Activated naive CD4-positive, alpha-beta T cell (primary cell): ENCODE data around the gene MGRN1.
A peak's percentile ranks its signal among the peaks of the same experiment; 100 is the strongest.

ENCODE experiments used
- DNase-seq, 4 experiments: peaks; one replicate each; lab custom pipeline; 2025; lab: John Stamatoyannopoulos, UW

The MGRN1 gene

DNA sequence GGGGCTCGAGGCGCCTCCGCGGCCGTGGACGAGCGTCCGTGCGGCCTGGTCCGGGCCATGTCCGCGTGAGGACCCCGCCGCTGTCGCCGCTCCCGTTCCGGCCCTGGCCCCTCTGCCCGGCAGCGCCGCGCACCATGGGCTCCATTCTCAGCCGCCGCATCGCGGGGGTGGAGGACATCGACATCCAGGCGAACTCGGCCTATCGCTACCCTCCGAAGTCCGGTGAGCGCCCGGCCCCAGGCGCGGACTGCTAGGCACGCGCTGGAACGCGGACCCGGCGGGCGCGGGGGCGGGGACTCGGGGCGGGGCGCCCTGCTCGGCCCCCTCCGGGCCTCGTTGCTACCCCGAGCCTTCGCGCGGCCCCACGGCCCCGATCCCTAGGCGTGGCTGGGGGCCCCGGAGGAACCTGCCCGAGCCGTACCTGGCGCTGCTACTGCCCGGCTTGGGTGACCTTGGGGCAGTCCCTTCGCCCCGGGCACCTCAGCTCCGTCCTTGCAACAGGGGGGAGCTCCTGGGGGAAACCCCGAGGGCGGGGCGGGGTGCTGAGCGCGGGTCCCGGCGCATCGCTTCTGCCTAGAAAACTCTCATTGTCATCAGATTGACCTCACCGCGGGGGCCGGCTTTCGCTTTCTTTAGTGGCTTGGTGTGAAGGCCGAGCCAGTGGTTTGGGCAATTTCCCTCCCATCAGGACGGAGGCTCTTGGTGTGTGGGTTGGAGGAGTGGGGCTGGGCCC lies 367 bp downstream of the MGRN1 start:
- DNase-seq, result peak in 3 of 4 experiments; percentile 22 to 38 (median 29)

DNA sequence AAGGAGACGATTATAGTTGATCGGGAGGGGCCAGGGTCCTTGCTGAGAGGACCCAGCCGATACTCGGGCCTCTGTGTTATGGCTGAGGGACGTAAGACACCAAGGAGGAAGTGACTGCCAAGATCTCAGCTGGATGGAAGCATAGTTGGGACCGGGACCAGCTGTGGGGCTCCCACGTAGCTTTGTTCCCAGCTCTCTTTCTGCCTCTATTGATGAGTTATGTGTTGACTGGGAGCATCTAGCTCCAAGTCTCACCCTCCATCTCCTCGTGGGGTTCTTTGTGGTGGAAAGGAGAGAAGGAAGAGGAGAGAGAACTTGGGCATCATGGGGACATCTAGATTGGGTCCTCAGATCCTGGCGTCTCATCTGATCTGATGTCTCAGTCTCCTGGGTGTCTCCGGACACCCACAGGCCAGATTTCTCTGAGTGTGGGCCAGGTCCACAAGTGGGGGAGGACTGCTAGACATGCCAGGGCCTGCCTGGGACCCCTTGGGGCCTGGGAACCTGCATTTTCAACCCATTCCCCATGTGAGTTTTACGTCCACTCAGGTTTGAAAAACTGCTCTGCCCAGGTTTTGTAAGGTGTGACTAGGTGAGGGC lies 1.0 kb downstream of the MGRN1 start:
- no peak for DNase-seq

- DNase-seq, result no peak
Observed at GRCh38 chr16:4626396-4626795, 1.8 kb downstream of the MGRN1 start.

DNA sequence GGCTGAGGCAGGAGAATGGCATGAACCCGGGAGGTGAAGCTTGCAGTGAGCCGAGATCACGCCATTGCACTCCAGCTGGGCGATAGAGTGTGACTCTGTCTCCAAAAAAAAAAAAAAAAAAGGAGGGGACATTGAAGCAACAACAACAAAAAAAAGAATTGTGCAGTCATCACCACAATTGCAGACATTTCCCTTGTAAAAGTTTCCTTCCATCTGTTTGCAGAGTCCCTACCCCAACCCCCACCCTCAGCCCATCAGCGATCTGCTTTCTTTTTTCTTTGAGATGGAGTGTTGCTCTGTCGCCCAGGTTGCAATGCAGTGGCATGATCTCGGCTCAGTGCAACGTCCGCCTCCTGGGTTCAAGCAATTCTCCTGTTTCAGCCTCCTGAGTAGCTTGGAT lies 3.7 kb downstream of the MGRN1 start:
- no peak for DNase-seq

GRCh38 chr16:4631444-4631843 lies 6.8 kb downstream of the MGRN1 start:
- no peak for DNase-seq

DNA sequence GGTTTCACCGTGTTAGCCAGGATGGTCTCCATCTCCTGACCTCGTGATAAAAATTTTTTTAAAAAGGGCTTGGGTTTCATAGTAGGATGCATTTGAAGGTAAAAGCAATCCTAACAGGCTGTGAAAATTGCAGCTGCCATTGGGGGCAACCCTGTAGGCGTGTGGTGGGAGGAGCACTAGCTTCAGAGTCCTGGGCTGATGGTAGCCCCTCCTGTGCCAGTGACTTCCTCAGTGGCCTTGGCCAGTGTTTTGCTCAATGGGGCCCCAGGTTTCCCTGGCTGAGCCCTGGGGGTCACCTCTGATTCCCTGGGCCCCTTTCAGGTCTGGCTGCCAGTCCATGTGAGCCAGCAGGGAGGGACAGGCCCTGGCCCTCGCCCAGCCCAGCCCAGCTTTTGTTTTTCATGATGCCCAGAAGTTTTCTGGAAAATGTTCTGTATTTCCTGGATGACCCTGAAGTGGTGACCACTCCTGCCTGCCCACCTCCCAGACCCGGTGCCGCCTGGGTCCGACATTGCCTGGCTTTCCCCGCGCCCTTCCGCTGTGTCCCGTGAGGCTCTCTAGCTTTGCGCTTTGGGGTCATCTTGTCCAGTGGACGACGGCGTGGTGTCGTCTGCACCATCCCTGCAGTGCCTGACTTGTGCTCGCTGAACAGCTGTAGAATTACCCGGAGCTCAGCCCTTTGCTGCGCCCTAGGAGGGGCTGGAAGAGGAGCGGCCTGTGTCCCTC lies 9.4 kb downstream of the MGRN1 start:
- no peak for DNase-seq

GRCh38 chr16:4634768-4635167 lies 10.1 kb downstream of the MGRN1 start:
- DNase-seq, result no peak

- DNase-seq, result no peak
Observed at GRCh38 chr16:4636196-4636595, 11.6 kb downstream of the MGRN1 start.

GRCh38 chr16:4637501-4638166 lies 13.0 kb downstream of the MGRN1 start:
- DNase-seq, result no peak

DNA sequence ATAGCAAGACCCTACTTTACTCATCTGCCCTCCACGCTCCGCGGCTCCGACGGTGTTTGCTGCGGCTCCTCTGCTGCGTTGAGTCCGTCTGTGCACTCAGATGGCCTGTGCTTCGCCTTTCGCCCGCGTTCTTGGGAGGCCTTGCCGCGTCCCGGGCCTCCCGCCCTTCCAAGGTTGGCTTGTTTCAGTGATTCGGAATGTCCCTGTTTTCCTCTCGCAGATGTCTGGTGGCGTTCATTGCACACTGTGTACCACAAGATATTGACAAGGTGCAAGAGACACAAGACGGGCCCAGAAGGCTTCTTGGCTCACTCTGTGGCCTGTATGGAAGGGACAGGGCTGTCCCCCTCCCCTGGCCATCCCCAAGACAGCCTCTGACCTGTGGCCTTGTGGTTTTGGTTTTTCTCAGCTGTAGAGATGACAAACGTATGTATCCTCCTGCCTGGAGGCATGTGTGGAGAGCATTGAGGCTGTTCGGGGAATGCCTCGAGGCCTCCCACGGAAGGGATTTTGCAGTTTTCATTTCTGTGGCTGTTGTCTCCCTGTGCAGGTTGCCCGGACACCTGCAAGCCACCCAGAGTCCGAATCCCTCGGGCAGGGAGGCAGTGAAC lies 15.4 kb downstream of the MGRN1 start:
- no peak for DNase-seq

DNA sequence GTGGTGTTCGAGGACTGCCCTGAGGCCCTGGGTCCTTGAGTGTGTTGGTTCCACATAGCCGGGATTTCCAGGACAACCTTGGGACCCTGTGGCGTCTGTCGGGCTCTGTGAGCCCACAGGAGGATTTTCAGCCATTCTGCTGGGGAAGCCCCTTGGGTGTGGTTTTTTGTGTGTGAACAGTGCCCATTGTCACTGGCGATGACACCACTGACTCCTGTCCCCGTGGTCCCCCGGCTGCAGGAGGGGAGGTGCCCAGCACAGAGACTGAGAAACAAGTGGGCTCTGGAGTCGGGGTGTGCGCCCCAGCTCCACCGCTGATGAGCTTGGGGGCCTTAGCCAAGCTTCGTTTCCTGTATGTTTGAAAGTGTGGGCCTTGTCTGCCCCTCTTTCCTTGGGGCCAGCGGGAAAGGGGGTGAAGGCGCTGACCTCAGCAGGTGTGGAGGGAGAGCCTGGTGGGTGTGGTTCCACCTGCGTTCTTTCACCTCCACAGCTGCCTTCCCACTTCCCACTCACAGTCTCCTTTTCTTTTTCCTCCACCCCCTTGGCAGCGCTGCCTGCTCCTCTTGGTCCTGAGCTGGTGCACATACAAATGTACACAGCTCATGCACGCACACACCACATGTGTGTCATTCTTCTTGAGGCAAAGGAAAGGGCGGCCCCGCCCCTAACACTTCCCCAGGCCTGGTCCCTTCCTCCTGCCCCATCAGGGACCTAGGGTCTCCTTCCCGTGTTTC lies 16.1 kb downstream of the MGRN1 start:
- no peak for DNase-seq

GRCh38 chr16:4641306-4641687 lies 16.7 kb downstream of the MGRN1 start:
- DNase-seq, result no peak

DNA sequence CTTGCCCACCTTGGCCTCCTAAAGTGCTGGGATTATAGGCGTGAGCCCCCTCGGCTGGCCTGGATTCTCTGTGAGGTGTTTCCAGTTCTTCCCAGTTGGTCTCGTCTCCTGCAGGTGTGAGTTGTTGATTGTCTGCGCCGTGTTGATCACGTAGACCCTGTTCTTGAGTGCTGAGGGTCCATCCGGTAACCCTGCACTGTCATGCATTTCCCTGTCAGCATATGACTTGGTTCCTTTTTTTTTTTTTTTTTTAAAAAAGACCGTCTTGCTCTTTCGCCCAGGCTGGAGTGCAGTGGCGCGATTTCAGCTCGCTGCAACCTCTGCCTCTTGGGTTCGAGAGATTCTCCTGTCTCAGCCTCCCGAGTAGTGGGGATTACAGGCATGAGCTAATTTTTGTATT lies 17.3 kb downstream of the MGRN1 start:
- no peak for DNase-seq

DNA sequence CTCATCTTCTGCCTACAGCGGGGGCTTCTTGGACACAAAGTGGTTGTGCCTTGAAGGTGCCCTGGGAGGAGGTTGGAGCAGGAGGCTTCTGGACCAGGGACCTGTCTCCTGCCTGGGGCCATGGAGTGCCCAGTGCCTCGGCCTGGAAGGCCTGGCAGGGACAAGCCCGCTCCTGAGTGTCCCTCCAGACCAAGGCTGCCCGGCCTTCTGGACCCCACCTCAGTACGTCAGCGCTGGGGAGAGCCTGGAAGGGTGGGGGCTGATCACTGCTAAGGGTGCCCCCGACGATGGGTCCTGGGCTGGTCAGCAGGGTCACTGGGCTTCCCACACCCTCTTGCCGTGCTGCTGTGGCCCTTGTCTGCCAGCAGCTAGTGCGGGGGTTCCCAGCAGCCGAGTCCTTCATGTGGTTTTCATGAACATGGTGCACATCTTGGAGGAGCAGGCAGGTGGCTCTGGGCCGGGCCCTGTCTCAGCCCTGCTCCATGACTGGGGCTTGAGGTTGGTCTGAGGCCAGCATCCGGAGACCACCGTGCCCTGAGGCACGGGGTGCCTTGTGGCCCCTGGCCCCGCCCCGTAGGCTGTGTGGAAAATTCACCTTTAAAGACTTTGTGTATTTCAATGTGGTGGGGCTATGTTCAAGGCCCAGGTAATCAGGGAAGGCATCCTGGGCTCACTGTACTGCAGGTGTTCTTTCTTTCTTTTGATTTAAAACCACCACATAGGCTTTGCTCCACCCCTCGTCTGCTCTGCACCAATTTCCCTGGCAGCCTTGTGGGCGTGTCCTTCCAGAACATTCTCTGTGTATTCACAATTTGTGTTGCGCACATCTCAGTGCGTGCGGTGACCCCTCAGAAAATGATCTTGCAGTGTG lies 22.4 kb downstream of the MGRN1 start:
- DNase-seq, result no peak

DNA sequence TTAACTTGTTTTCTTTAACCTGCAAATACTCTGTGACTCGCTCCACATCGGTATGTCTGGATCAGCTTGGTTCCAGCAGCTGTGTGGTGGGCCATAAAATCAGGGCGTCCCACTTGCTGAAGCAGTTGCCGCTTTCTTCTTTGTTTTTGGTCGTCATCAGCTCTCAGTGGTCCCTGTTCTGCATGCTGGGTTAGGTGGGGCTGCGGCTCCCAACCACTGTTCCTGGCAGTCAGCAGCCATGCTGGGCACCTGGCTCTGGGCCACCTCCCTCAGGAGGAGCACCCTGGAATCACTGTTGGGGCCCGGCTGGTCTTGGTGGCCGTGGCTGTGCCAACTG lies 23.0 kb downstream of the MGRN1 start:
- no peak for DNase-seq

- no peak for DNase-seq
Observed at GRCh38 chr16:4648917-4649316, 24.3 kb downstream of the MGRN1 start.

GRCh38 chr16:4649744-4650442 lies 25.3 kb downstream of the MGRN1 start:
- DNase-seq, result peak in 1 of 4 experiments; percentile 19

GRCh38 chr16:4650443-4651074 lies 25.9 kb downstream of the MGRN1 start:
- DNase-seq, result peak; percentile 24 to 59 (median 40)

DNA sequence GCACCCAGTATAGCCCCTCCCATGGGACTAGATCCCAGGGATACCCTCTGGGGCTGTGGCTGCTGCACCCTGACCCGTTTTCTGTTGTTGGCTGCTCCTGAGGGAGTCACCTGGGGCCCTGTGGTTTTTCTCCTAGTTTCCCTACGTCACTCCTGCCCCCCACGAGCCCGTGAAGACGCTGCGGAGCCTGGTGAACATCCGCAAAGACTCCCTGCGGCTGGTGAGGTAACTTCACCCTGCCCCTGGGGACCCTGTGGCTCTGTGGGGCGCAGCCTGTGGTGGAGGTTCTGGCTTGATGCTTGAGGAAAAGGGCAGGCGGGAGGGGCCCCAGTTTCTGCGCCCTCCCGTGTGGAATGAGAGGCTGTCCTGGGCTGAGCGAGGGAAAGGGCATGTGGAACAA lies 27.2 kb downstream of the MGRN1 start:
- DNase-seq, result no peak

- DNase-seq, result no peak
Observed at GRCh38 chr16:4652561-4652960, 27.9 kb downstream of the MGRN1 start.
